ENCODE results near the gene FGFR4.

Gene FGFR4

GRCh38 chr5:177084175-177084574 is 2.5 kb upstream of the FGFR4 start:
- TF ChIP-seq CTCF (conservative IDR thresholded peaks at IDR 0.05) (no peak), ZFX (IDR thresholded peaks at IDR 0.05) (no peak)

GRCh38 chr5:177085985-177086653 is 596 bp upstream of the FGFR4 start:
- TF ChIP-seq ZFX (IDR thresholded peaks at IDR 0.05), result no peak
- TF ChIP-seq CTCF (conservative IDR thresholded peaks at IDR 0.05), result no peak
- H3K27ac ChIP-seq, result no peak overlapping the region

More at GRCh38 chr5:177084175-177084574, 2.5 kb upstream of the FGFR4 start:
- H3K27ac ChIP-seq, result no peak overlapping the region

- peak overlapping the region; percentile 32; the same call in 1 of the 2 replicates for H3K27ac ChIP-seq
- TF ChIP-seq CTCF (conservative IDR thresholded peaks at IDR 0.05) (no peak), ZFX (IDR thresholded peaks at IDR 0.05) (no peak)
Measured at GRCh38 chr5:177087398-177088005, 787 bp downstream of the FGFR4 start.

- no peak overlapping the region for H3K27ac ChIP-seq
- TF ChIP-seq ZFX (IDR thresholded peaks at IDR 0.05) (no peak), CTCF (conservative IDR thresholded peaks at IDR 0.05) (no peak)
Measured at GRCh38 chr5:177089127-177089526, 2.4 kb downstream of the FGFR4 start.

GRCh38 chr5:177089825-177090641 is 3.3 kb downstream of the FGFR4 start:
- TF ChIP-seq ZFX (IDR thresholded peaks at IDR 0.05) (no peak), CTCF (conservative IDR thresholded peaks at IDR 0.05) (no peak)
- H3K27ac ChIP-seq, result no peak overlapping the region

- no peak overlapping the region for H3K27ac ChIP-seq
- no peak for TF ChIP-seq ZFX (IDR thresholded peaks at IDR 0.05)
- TF ChIP-seq CTCF (conservative IDR thresholded peaks at IDR 0.05), result no peak
Measured at GRCh38 chr5:177090813-177091212, 4.1 kb downstream of the FGFR4 start.

GRCh38 chr5:177091232-177091631 is 4.5 kb downstream of the FGFR4 start:
- TF ChIP-seq ZFX (IDR thresholded peaks at IDR 0.05), result no peak
- no peak for TF ChIP-seq CTCF (conservative IDR thresholded peaks at IDR 0.05)
- H3K27ac ChIP-seq, result no peak overlapping the region

Data from C4-2B (cell line).